Astrocyte of the spinal cord (primary cell): ENCODE measurements around the gene ALOX15B.
"Not testable (repeated sequence)": the region's sequence is repeated elsewhere in the genome, so short reads cannot be mapped to it uniquely, and the experiment has no call there.

ENCODE experiments used
- DNase-seq: peaks from one replicate; pipeline ENCODE4 v3.0.0; 2011; ENCODE audit warnings: low read depth, low spot score
- H3K4me3 ChIP-seq: 2 replicates; pipeline ENCODE4 v1.5.1; 2011; ENCODE audit warnings: low read depth, mild to moderate bottlenecking, low read length, moderate library complexity
- in situ Hi-C: cut with HindIII; loops from 2 replicates; pipeline ENCODE4 v1.10.0; 2017; ENCODE audit warnings: low sequenced_read_pairs
- TF ChIP-seq, protein P1 (sequence below): IDR thresholded peaks from 2 replicates; pipeline ENCODE4 v1.5.1; 2012; ENCODE audit warnings: low read depth, mild to moderate bottlenecking, low read length, inconsistent platforms

Gene ALOX15B

DNA sequence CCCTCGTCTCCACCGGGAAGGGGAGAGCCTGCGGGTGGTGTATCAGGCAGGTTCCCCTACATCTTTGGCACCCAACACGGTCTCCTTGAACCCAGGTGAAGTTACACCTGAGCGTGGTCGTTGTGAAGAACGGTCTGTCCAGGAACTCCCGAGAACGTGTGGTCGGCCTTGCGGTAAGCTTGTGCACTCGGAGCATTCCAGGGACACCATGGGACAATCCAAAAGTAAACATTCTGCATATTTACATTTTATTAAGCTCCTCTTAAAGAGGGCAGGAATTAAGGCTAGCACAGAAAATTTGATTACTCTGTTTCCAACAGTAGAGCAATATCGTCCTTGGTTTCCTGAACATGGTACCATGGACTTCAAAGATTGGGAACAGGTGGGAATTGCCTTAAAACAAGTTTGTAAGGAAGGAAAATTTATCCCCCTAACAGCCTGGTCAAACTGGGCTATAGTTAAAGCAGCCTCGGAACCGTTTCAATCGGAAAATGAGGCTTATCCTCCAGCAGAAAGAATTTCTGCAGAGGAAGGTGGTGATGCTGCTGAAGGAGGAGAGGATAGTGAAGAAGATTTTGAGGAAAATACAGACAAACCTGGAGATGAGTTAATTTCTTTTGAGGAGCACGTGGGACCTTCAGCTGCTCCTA lies 18.2 kb downstream of the ALOX15B start:
- TF ChIP-seq, protein P1, sequence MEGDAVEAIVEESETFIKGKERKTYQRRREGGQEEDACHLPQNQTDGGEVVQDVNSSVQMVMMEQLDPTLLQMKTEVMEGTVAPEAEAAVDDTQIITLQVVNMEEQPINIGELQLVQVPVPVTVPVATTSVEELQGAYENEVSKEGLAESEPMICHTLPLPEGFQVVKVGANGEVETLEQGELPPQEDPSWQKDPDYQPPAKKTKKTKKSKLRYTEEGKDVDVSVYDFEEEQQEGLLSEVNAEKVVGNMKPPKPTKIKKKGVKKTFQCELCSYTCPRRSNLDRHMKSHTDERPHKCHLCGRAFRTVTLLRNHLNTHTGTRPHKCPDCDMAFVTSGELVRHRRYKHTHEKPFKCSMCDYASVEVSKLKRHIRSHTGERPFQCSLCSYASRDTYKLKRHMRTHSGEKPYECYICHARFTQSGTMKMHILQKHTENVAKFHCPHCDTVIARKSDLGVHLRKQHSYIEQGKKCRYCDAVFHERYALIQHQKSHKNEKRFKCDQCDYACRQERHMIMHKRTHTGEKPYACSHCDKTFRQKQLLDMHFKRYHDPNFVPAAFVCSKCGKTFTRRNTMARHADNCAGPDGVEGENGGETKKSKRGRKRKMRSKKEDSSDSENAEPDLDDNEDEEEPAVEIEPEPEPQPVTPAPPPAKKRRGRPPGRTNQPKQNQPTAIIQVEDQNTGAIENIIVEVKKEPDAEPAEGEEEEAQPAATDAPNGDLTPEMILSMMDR, result no peak
- no peak for DNase-seq
- in situ Hi-C loops, result loop anchor here (10.0 kb wide), 1 partner anchor 58 kb away; the partner anchor contains the start of gene ALOXE3
- H3K4me3 ChIP-seq, result no peak overlapping the region

DNA sequence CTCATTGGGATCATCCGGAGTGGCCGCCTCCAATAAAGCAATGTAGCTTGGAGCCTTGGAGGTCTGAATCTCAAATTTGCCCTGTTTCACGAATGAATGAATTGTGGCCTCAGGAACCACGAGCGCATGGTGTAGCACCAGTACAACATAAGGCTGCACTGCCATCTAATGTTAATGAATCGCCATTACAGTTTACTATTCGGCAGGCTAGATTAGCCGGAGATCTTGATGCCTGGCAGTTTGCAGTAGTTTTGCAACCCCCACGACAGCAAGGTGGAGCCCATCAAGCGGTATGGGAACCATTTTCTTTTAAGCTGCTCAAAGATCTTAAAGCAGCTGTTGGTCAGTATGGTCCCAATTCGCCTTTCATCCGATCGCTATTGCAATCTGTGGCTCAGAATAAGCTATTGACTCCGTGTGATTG lies 18.8 kb downstream of the ALOX15B start:
- DNase-seq, result peak; percentile 71
- no peak overlapping the region for H3K4me3 ChIP-seq
- TF ChIP-seq, protein P1, result peak; percentile 71
- in situ Hi-C loops, result loop anchor here (10.0 kb wide), 1 partner anchor 57 kb away; the partner anchor contains the start of gene ALOXE3

DNA sequence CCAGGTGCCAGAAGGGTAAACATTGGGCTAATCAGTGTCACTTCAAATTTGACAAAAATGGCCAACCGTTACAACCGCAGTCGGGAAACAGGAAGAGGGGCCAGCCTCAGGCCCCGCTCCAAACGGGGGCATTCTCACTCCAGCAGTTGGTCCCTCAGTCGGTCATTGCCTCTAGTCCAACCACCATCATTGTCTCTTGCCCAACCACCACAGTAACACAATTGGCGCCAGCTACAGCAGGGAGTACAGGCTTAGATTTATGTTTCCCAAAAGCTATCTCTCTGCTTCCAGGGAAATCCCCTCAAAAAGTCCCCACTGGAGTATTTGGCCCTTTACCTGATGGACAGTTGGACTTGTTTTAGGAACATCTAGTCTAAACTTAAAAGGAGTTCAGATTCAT lies 20.3 kb downstream of the ALOX15B start:
- H3K4me3 ChIP-seq, result no peak overlapping the region
- no peak for DNase-seq
- TF ChIP-seq, protein P1, result no peak
- in situ Hi-C loops, result loop anchor here (10.0 kb wide), 1 partner anchor 56 kb away; the partner anchor contains the start of gene ALOXE3

DNA sequence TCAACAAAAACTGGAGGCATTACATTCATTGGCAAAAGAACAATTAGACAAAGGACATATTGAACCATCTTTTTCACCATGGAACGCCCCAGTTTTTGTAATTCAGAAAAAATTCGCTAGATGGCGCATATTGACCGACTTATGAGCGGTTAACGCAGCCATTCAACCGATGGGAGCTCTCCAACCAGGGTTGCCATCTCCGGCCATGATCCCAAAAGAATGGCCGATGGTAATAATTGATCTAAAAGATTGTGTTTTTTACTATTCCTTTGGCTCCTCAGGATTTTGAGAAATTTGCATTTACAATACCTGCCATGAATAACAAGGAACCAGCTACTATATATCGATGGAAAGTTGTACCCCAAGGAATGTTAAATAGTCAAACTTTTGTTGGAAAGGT lies 21.4 kb downstream of the ALOX15B start:
- in situ Hi-C loops, result no loop called here
- H3K4me3 ChIP-seq, result no peak overlapping the region
- TF ChIP-seq, protein P1, result peak; percentile 61
- DNase-seq, result peak; percentile 66

DNA sequence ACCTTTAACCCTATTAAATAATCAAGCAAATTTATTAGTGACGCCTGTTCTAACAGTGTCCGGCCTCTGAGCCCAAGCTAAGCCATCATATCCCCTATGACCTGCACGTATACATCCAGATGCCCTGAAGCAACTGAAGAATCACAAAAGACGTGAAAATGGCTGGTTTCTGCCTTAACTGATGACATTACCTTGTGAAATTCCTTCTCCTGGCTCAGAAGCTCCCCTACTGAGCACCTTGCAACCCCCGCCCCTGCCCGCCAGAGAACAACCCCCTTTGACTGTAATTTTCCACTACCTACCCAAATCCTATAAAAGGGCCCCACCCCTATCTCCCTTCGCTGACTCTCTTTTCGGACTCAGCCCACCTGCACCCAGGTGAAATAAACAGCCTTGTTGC lies 23.0 kb downstream of the ALOX15B start:
- DNase-seq, in situ Hi-C loops, H3K4me3 ChIP-seq: not testable (repeated sequence)

DNA sequence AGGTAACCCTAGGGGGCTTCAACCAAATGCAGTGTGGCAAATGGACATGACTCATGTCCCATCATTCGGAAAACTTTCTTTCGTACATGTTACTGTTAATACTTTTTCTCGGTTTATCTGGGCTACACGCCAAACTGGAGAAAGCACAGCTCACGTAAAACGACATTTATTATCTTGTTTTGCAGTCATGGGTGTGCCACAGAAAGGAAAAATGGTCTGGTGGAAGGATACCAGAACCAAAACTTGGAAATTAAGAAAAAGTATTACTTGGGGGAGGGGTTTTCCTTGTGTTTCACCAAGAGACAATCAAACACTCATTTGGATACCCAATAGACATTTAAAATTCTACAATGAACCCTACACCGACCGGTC lies 23.6 kb downstream of the ALOX15B start:
- in situ Hi-C loops, result no loop called here
- TF ChIP-seq, protein P1, result no peak
- peak; percentile 41 for DNase-seq
- H3K4me3 ChIP-seq, result no peak overlapping the region

DNA sequence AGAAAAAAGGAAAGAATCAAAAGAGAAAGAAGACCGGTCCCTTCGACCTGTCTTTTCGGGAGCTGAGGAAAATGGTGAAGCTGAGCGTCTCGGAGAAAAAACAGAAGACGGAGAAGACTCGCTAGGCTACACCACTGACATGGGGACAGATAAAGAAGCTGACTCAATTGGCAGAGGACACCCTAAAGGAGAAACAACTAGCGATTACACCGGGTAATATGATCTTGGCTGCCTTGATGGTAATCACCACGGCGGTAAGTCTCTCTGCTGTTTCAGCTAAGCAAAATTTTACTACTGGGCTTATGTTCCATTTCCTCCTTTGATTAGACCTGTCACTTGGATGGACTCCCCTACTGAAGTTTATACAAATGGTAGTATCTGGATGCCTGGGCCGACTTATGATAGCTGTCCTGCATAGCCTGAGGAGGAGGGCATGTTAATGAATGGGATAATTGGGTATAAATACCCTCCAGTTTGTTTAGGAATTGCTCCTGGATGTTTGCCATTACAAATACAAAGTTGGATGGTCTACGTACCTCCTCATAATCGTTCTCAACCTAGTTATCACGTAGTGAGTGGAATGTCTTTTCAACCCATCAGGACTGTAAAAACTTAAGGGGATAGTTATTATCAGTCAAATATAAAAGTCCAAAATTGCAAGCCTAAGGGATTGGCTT lies 24.1 kb downstream of the ALOX15B start:
- no peak overlapping the region for H3K4me3 ChIP-seq
- TF ChIP-seq, protein P1, result no peak
- no peak for DNase-seq
- in situ Hi-C loops, result no loop called here
